Ramos (cell line): ENCODE measurements around the gene ORM2.

ENCODE experiments used
- in situ Hi-C: fragments of 300-500 bp; cut with MboI; formaldehyde crosslinking; loops from one replicate; pipeline ENCODE4 v1.14.3; 2022; ENCODE audit warnings: low sequenced_read_pairs; ENCODE audit not compliant: unreplicated experiment

The ORM2 gene

DNA sequence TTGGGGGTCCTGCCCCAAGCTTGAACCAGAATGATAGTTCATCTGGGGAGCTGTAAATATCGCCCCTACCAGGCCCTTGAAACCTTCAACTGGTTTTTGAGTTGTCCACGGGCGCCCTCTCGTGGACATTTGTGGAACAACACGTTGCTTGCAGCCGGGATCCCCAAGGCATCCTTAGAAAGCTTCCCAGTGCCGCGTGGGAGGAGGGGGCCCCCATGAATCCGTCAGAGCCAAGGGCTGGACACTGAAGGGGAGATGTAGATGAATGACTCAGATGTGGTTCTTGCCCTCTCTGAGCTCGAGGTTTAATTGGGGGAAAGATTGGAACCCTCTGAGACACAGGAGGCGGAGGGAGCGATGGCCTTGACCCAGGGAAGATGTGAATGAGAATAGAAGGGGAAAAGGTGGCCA is 38.6 kb upstream of the ORM2 start:
- in situ Hi-C loops, result loop anchor here (25.0 kb wide), 1 partner anchor 179 kb away; no protein-coding TSS in a partner anchor

DNA sequence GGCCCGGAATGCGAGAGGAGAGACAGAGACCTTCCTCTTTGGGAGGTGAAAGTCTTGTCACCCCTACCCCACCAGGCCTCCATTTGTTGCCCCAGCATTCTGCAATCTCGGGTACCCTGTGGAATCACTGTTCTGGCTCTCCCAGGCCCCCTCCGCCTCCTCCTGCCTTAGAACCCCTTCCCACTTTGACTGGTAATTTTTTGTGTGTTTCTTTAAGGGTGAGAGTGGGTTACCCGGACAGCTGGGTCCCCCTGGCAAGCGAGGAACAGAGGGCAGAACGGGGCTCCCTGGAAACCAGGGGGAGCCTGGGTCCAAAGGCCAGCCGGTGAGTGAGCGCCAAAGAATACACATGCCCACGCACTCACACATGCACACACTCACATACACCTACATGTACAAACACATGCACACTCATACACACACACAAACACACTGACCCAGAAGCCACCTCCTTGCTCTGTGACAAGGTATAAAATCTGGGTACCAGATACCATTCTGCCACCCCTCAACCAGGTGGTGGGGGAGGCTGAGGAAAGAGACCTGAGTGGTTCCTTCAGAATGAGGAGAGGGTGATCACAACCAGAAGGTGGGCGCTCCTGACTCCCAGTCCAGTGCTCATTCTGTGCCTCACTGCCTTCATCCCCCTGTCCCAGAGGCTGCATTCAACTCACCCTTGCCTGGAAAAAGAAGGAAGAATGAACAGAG is 37.6 kb upstream of the ORM2 start:
- in situ Hi-C loops, result loop anchor here (25.0 kb wide), 1 partner anchor 180 kb away; no protein-coding TSS in a partner anchor

GRCh38 chr9:114294664-114295063 is 35.0 kb upstream of the ORM2 start:
- in situ Hi-C loops, result loop anchor here (25.0 kb wide), 1 partner anchor 182 kb away; no protein-coding TSS in a partner anchor

GRCh38 chr9:114296338-114296737 is 33.3 kb upstream of the ORM2 start:
- in situ Hi-C loops, result loop anchor here (25.0 kb wide), 1 partner anchor 184 kb away; no protein-coding TSS in a partner anchor

DNA sequence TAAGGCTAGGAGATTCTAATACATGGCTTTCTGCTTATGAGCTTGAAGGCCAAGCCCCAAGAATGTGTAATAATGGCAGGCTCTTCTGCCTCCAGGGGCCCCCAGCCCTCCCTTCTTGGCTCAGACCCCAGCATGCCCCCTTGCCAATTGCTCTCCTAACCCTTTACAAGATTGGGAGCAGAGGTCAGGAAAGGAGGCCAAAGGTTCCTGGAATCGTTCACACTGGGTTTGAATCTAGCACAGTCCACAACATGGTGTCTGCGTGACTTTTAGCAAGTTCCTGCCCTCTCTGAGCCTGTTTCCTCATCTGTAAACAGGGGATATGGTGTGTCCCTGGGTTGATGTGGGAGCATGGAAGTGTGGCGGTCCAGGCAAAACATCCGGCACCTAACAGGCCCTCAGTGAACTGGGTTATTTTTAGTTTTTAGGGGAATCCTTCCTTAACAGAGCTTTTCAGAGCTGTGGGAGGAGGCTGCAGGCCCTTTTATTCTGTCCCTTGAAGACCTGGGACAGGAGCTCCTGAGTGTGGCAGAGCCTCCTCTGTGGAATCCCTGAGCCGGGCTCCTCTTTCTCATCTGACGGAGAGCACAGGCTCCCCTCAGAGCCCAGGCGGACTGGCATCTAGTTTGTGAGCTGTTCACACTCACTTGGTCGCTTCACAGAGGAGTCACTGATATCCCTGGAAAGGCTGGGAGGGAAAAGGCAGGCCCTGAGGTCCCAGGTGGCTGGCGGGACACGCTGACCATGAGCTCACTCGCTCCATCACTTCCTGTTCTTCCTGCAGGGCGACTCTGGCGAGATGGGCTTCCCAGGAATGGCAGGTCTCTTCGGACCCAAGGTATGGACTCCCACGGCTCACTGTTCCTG is 30.1 kb upstream of the ORM2 start:
- in situ Hi-C loops, result loop anchor here (25.0 kb wide), 1 partner anchor 187 kb away; no protein-coding TSS in a partner anchor

GRCh38 chr9:114300153-114300845 is 29.4 kb upstream of the ORM2 start:
- in situ Hi-C loops, result no loop called here

- in situ Hi-C loops, result no loop called here
Measured at GRCh38 chr9:114300846-114301797, 28.5 kb upstream of the ORM2 start.

- in situ Hi-C loops, result no loop called here
Measured at GRCh38 chr9:114301798-114302565, 27.7 kb upstream of the ORM2 start.

DNA sequence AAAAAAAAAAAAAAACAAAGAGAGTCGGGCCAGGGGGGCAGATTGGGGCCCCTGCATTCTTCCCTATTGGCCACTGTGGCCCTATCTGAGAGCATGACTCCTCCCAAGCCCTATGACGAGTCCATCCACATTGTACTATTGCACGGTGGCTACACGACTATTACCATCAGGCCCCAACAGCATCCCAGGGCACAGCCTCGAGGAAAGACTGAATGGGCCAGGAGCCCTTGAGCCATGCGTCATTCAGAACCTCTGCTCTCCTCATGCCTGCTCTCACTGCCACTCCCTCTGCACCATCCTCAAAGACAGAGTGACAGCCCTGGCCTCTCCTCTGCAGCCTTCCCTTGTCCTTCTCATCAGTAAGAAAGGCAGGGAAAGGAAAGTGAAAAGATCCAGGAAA is 26.9 kb upstream of the ORM2 start:
- in situ Hi-C loops, result no loop called here

GRCh38 chr9:114303571-114303970 is 26.1 kb upstream of the ORM2 start:
- in situ Hi-C loops, result no loop called here

GRCh38 chr9:114303977-114304376 is 25.7 kb upstream of the ORM2 start:
- in situ Hi-C loops, result no loop called here

- in situ Hi-C loops, result no loop called here
Measured at GRCh38 chr9:114304416-114305188, 25.1 kb upstream of the ORM2 start.

DNA sequence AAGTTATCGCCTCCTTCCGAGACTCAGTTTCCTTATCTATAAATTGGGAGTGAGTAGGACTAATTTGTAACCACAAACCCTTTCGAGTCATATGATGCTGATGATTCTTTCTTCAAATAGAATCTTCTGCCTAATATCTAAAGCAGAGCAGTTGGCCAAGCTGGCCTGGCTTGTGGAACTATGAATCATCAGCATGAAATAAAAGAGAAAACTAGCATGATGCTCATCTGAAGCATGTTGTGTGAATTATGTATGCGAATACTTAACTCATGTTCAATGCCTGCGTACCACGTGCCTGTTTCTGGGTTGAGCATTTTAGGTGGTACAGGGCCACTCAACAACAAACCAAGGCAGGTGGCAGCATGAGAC is 21.8 kb upstream of the ORM2 start:
- in situ Hi-C loops, result no loop called here

DNA sequence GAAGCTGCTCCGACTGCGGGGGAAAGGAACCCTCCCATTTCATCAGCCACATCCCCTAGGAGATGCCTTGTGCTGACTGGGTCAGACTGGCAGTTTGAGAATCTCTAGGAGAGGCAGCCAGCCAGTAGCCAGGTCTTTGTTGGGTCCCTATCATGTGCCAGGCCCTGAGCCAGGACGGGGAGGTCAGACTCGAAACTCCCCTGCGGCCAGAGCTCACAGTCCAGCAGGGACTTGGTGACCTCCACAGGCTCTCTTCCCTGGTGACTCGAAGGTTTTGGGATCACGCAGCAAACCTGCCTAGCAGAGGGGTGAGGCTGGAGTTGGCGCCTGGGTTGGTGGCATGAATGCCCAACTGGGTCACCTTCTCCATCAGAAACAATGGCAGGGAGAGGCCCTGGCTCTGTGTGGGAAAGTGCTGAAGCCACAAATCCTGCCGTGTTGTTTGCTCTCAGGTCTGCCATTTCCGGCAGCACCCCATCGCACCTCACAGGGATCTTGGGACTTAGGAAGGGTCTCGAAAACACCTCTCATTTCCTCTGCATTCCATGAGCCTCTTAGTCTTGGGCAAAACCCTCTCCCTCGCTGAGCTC is 21.2 kb upstream of the ORM2 start:
- in situ Hi-C loops, result no loop called here

DNA sequence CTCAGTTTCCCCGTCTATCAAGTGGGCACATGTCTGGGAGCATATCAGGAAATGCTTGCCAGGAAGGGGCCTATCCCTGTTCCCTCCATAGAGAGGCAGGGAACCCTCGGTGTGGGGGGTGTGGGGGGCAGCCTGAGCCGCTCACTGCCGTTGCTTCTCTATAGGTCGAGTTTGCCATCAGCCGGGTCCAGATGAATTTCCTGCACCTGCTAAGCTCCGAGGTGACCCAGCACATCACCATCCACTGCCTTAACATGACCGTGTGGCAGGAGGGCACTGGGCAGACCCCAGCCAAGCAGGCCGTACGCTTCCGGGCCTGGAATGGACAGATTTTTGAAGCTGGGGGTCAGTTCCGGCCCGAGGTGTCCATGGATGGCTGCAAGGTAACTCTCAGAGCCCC is 20.6 kb upstream of the ORM2 start:
- in situ Hi-C loops, result no loop called here

DNA sequence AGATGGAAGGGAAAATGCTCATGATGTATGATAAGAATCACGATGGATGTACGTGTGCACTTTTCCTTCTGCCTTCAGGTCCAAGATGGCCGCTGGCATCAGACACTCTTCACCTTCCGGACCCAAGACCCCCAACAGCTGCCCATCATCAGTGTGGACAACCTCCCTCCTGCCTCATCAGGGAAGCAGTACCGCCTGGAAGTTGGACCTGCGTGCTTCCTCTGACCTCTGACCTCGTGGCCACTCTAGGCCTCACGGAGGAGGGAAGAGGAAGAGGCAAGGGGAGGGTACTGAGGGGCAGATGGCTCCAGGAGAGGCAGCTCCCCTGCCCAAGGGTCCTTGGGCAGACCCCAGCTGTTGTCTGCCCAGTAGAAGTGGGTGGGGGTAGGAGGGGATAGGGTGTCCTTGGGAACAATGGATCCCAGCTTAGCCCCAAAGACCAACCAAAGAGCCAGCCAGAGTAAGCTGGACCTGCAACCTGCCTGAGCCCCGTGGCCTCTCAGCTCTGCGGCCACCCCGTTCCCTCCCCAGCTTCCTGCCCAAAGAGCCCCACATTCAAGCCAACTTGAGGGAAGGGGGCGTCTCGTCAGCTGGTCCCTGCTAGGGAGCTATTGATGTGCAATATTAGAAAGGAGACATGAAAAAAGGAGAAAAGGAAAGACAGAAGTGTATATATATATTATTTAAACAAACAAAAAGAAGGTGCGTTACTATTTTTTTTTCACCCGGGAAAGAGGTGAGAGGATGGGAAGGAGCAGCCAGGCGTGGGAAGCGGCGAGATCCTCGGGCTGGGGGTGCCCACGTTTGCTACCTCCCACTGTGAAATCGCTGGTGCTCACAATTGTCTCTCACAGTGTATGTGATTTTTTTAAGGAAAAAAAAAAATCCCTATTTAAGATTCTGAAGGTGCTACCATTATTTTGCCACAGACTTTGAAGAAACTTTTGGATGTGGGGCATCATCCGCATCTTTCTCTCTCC is 18.9 kb upstream of the ORM2 start:
- in situ Hi-C loops, result no loop called here
